T-helper 1 cell treated with Interleukin-12 subunit alpha and Interleukin-12 subunit beta and Interleukin-4 antibody, amounts not matched to agents 30 μg/mL and 1 μg/mL, for 36 hours (primary cell): Measurements from ENCODE around the gene CEACAM5.
"Not testable (repeated sequence)": the region's sequence is repeated elsewhere in the genome, so short reads cannot be mapped to it uniquely, and the experiment has no call there.

Source experiments
- H3K27ac Mint-ChIP-seq: one replicate; pipeline ENCODE4 v1.8.0; 2021; ENCODE audit warnings: mild to moderate bottlenecking, mixed read lengths
- H3K27me3 Mint-ChIP-seq: one replicate; pipeline ENCODE4 v1.8.0; 2021; ENCODE audit warnings: low read depth, mixed read lengths
- H3K36me3 Mint-ChIP-seq: one replicate; pipeline ENCODE4 v1.8.0; 2021; ENCODE audit warnings: low read depth, mixed read lengths
- H3K4me1 Mint-ChIP-seq: one replicate; pipeline ENCODE4 v1.8.0; 2021; ENCODE audit warnings: low read depth, mixed read lengths
- H3K4me3 Mint-ChIP-seq: one replicate; pipeline ENCODE4 v1.8.0; 2021; ENCODE audit warnings: mild to moderate bottlenecking, moderate library complexity, mixed read lengths
- H3K9me3 Mint-ChIP-seq: one replicate; pipeline ENCODE4 v1.8.0; 2021; ENCODE audit warnings: mixed read lengths

Gene CEACAM5

DNA sequence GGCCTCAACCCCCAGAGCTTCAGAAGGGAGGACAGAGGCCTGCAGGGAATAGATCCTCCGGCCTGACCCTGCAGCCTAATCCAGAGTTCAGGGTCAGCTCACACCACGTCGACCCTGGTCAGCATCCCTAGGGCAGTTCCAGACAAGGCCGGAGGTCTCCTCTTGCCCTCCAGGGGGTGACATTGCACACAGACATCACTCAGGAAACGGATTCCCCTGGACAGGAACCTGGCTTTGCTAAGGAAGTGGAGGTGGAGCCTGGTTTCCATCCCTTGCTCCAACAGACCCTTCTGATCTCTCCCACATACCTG is 969 bp upstream of the CEACAM5 start:
- H3K27me3 Mint-ChIP-seq, result peaks cover 27% of the 10 kb centered on the region

GRCh38 chr19:41707871-41708371 is 505 bp upstream of the CEACAM5 start:
- H3K36me3 Mint-ChIP-seq, result no peaks in the 10 kb centered on the region
- H3K27me3 Mint-ChIP-seq, result peaks cover 29% of the 10 kb centered on the region

More for the DNA sequence above, 969 bp upstream of the CEACAM5 start:
- no peaks in the 10 kb centered on the region for H3K9me3 Mint-ChIP-seq
- peaks cover 3% of the 10 kb centered on the region for H3K4me1 Mint-ChIP-seq
- H3K4me3 Mint-ChIP-seq, result no peak overlapping the region
- H3K36me3 Mint-ChIP-seq, result no peaks in the 10 kb centered on the region
- H3K27ac Mint-ChIP-seq, result no peak overlapping the region

DNA sequence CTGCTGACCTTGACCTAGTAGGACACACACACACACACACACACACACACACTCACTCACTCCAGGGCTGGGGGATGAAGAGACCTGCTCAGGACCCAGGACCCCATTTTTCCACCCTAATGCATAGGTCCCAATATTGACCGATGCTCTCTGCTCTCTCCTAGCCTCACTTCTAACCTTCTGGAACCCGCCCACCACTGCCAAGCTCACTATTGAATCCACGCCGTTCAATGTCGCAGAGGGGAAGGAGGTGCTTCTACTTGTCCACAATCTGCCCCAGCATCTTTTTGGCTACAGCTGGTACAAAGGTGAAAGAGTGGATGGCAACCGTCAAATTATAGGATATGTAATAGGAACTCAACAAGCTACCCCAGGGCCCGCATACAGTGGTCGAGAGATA is 1.1 kb downstream of the CEACAM5 start:
- not testable (repeated sequence) for H3K9me3 Mint-ChIP-seq, H3K4me3 Mint-ChIP-seq, H3K36me3 Mint-ChIP-seq, H3K27ac Mint-ChIP-seq, H3K4me1 Mint-ChIP-seq
- H3K27me3 Mint-ChIP-seq, result peaks cover 35% of the 10 kb centered on the region

More at GRCh38 chr19:41707871-41708371, 505 bp upstream of the CEACAM5 start:
- H3K27ac Mint-ChIP-seq, result no peak overlapping the region
- H3K4me3 Mint-ChIP-seq, result no peak overlapping the region
- H3K4me1 Mint-ChIP-seq, result peaks cover 3% of the 10 kb centered on the region
- no peaks in the 10 kb centered on the region for H3K9me3 Mint-ChIP-seq

DNA sequence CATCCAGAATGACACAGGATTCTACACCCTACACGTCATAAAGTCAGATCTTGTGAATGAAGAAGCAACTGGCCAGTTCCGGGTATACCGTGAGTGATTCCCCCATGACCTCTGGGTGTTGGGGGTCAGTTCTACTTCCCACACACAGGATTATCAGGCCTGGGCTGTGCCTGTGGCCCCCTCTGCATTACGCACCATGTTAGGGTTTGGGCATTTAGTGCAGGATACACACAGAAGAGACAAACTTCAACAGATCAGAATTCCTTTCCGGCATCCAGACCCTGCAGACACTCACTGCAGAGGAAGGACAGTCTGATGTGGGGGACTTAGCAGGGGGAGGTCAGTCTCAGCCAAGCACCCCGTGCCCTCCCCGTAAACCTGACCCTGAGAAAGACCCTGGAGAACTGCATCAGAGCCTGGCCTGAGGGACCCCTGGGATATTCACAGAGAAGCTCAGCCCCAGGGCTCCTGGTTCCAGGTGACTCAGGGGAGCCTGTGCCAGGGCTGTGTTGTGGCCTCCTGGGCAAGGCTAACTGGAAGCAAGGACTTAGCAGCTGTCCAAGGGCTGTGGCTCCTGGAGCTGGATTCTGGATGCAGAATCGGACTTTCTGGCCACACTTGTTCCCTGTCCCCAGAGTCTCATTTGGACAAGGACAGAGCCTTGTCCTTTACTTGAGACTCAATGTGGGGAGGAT is 1.7 kb downstream of the CEACAM5 start:
- Mint-ChIP-seq H3K9me3 (no peaks in the 10 kb centered on the region), H3K27me3 (peaks cover 35% of the 10 kb centered on the region), H3K4me3 (no peak overlapping the region), H3K4me1 (peaks cover 3% of the 10 kb centered on the region), H3K36me3 (no peaks in the 10 kb centered on the region), H3K27ac (no peak overlapping the region)

- H3K4me1 Mint-ChIP-seq, result peaks cover 3% of the 10 kb centered on the region
- H3K9me3 Mint-ChIP-seq, result no peaks in the 10 kb centered on the region
- H3K27me3 Mint-ChIP-seq, result peaks cover 23% of the 10 kb centered on the region
- H3K36me3 Mint-ChIP-seq, result no peaks in the 10 kb centered on the region
- H3K4me3 Mint-ChIP-seq, result no peak overlapping the region
- H3K27ac Mint-ChIP-seq, result no peak overlapping the region
Measured at GRCh38 chr19:41711376-41712261, 3.2 kb downstream of the CEACAM5 start.

- Mint-ChIP-seq H3K9me3 (no peaks in the 10 kb centered on the region), H3K36me3 (no peaks in the 10 kb centered on the region), H3K4me1 (no peaks in the 10 kb centered on the region), H3K4me3 (no peak overlapping the region), H3K27me3 (peaks cover 18% of the 10 kb centered on the region), H3K27ac (no peak overlapping the region)
Measured at GRCh38 chr19:41714598-41714997, 6.2 kb downstream of the CEACAM5 start.

DNA sequence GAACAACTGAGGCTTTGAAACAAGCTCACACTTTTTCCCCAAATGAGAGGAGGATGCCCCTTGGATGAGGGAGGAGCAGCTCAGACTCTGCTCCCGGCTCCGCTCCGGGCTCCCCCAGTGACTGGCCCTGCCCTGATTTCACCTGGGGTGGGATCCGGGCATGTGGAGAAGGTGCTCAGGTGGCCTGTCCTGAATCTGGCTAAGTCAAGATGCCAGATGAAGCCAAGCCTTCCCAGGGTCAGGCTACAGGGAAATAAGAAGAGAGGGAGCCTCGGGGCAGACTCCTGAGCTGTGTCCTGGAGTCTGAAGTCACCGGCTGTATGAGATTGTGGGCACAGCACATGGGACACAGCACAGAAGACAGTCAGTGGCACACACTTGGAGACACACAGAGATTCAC is 10.3 kb downstream of the CEACAM5 start:
- Mint-ChIP-seq H3K9me3 (no peaks in the 10 kb centered on the region), H3K4me1 (no peaks in the 10 kb centered on the region), H3K27me3 (no peaks in the 10 kb centered on the region), H3K36me3 (no peaks in the 10 kb centered on the region), H3K27ac (no peak overlapping the region), H3K4me3 (no peak overlapping the region)

GRCh38 chr19:41720103-41720502 is 11.7 kb downstream of the CEACAM5 start:
- Mint-ChIP-seq H3K9me3 (no peaks in the 10 kb centered on the region), H3K27ac (no peak overlapping the region), H3K4me3 (no peak overlapping the region), H3K27me3 (no peaks in the 10 kb centered on the region), H3K36me3 (no peaks in the 10 kb centered on the region), H3K4me1 (no peaks in the 10 kb centered on the region)

DNA sequence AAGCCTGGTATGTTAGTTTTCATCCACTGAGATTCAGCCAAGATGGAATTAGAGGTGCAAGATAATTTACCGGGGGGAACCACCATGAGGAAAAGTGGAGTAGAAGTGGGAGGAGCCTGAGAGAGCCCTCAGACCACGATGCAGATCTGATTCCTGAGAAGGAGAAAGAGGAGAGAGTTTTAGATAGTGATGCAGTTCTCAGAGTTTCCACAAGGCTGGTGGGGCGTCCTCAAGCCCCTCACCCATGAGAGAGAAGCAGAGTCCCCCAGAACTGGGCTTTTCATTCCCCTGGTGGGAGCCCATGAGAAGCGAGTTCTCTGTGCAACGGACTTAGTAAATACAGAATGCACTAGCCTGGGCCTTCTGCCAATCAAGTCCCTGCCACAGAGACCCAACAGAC is 18.1 kb downstream of the CEACAM5 start:
- H3K4me3 Mint-ChIP-seq, result no peak overlapping the region
- H3K4me1 Mint-ChIP-seq, result no peaks in the 10 kb centered on the region
- H3K36me3 Mint-ChIP-seq, result no peaks in the 10 kb centered on the region
- H3K27me3 Mint-ChIP-seq, result peaks cover 30% of the 10 kb centered on the region
- no peaks in the 10 kb centered on the region for H3K9me3 Mint-ChIP-seq
- no peak overlapping the region for H3K27ac Mint-ChIP-seq

DNA sequence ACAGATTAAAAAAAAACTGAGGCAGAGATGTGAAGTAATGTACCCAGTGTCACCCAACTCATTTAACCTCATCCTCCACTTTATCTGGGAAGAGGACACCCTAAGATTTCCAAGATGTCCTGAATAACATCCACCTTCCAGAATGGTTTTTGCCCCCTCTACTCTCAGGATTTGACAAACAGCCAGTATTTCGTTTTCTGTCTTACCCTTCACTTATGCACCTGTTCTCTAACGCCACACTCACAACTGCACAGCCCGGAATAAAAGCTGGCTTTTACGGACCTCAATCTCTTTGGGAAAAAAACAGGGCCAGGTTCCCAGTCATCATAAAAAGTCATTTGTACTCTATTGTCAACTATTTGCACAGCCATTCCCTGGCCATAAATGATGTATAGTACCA is 25.7 kb downstream of the CEACAM5 start:
- Mint-ChIP-seq H3K36me3 (no peaks in the 10 kb centered on the region), H3K9me3 (no peaks in the 10 kb centered on the region), H3K4me3 (no peak overlapping the region), H3K4me1 (no peaks in the 10 kb centered on the region), H3K27me3 (peaks cover 49% of the 10 kb centered on the region), H3K27ac (no peak overlapping the region)

DNA sequence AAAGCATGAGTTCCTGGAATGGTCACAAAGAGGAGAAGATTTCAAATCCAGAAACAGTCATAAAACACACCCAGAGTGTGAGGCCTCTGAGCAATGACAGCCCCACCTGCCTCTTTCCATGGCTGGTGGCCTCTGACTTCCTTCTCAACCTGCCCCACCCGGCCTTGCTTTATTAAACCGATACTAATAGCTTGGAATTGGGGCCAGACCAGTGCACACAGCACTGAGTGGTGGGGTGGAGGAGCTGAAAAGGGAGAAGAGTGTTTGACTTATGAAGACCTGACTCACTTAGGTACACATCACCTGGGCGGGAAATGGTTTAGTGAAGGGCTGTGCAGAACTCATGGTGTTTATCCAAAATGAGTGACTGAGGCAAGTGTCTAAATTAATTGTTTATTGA is 26.2 kb downstream of the CEACAM5 start:
- H3K4me1 Mint-ChIP-seq, result no peaks in the 10 kb centered on the region
- H3K27me3 Mint-ChIP-seq, result peaks cover 53% of the 10 kb centered on the region

GRCh38 chr19:41735071-41735600 is 26.7 kb downstream of the CEACAM5 start:
- Mint-ChIP-seq H3K4me3 (no peak overlapping the region), H3K4me1 (peaks cover under 1% of the 10 kb centered on the region), H3K27ac (no peak overlapping the region), H3K36me3 (no peaks in the 10 kb centered on the region), H3K27me3 (peaks cover 57% of the 10 kb centered on the region), H3K9me3 (no peaks in the 10 kb centered on the region)

More for the DNA sequence above, 26.2 kb downstream of the CEACAM5 start:
- Mint-ChIP-seq H3K4me3 (no peak overlapping the region), H3K36me3 (no peaks in the 10 kb centered on the region), H3K27ac (no peak overlapping the region), H3K9me3 (no peaks in the 10 kb centered on the region)

DNA sequence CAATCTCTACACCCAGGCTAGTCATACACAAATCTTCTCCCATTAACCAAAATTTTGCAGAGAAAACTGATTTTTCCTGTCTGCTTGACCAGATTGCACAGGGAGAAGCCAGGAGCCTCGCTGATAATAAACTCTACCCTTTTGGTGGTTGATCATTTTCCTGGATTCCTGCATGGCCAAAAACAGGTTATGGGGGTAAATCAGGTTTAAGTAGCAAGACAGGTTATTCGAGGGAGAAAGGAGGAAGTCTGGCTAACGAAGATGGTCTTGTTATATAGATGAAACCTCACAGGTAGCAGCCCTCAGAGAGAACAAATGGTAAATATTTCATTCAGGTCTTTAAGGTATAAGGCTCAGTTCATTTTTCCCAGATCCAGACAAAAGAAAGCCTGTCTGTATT is 30.9 kb downstream of the CEACAM5 start:
- Mint-ChIP-seq H3K4me3 (no peak overlapping the region), H3K9me3 (no peaks in the 10 kb centered on the region), H3K4me1 (peaks cover 8% of the 10 kb centered on the region), H3K36me3 (no peaks in the 10 kb centered on the region), H3K27me3 (peaks cover 54% of the 10 kb centered on the region), H3K27ac (no peak overlapping the region)

- no peaks in the 10 kb centered on the region for H3K36me3 Mint-ChIP-seq
- H3K4me1 Mint-ChIP-seq, result peaks cover 8% of the 10 kb centered on the region
- peaks cover 57% of the 10 kb centered on the region for H3K27me3 Mint-ChIP-seq
- H3K27ac Mint-ChIP-seq, result no peak overlapping the region
- no peak overlapping the region for H3K4me3 Mint-ChIP-seq
- no peaks in the 10 kb centered on the region for H3K9me3 Mint-ChIP-seq
Measured at GRCh38 chr19:41740415-41741243, 32.2 kb downstream of the CEACAM5 start.
